Measurements from ENCODE around the gene NR2F2. TPM values are rescaled to one million over a fixed set of nuclear protein-coding genes. Genes with fewer than 3 reads are reported as not detected.

The NR2F2 gene
- total RNA-seq, 1 experiment from 2014 or later: 140 TPM

- Mint-ChIP-seq H3K27me3 (ENCODE audit: insufficient read depth, unreplicated experiment) (no peaks in the 10 kb centered on the region), H3K9me3 (ENCODE audit: unreplicated experiment) (no peaks in the 10 kb centered on the region), H3K27ac (ENCODE audit: unreplicated experiment) (no peak overlapping the region), H3K4me3 (ENCODE audit: unreplicated experiment) (peak overlapping the region; percentile 83), H3K36me3 (ENCODE audit: insufficient read depth, unreplicated experiment) (peaks cover 100% of the 10 kb centered on the region), H3K4me1 (ENCODE audit: low read depth, unreplicated experiment) (peaks cover 33% of the 10 kb centered on the region)
- TSS peak; percentile 25 for BruUV-seq (replicated peaks)
- Histone ChIP-seq H3K27me3 (replicated peaks; ENCODE audit: control insufficient read depth, insufficient read depth, low read length) (no peaks in the 10 kb centered on the region), H3K4me1 (peaks cover 33% of the 10 kb centered on the region), H3K36me3 (ENCODE audit: control insufficient read depth, insufficient read depth, low read length) (peaks cover 8% of the 10 kb centered on the region), H3K4me3 (ENCODE audit: low read depth, low read length) (no peak overlapping the region), H3K9me3 (no peaks in the 10 kb centered on the region)
- ChIA-PET CTCF (interaction anchor here (0.7 to 2.9 kb wide), 2 partner anchors 11 kb away, joined by 4 to 23 read pairs; no protein-coding TSS in a partner anchor), POLR2A (interaction anchor here (0.6 to 1.5 kb wide), 2 partner anchors 11 to 113 kb away, joined by 4 to 9 read pairs; no protein-coding TSS in a partner anchor)
- DNase-seq: no peak
- TF ChIP-seq, protein P1, sequence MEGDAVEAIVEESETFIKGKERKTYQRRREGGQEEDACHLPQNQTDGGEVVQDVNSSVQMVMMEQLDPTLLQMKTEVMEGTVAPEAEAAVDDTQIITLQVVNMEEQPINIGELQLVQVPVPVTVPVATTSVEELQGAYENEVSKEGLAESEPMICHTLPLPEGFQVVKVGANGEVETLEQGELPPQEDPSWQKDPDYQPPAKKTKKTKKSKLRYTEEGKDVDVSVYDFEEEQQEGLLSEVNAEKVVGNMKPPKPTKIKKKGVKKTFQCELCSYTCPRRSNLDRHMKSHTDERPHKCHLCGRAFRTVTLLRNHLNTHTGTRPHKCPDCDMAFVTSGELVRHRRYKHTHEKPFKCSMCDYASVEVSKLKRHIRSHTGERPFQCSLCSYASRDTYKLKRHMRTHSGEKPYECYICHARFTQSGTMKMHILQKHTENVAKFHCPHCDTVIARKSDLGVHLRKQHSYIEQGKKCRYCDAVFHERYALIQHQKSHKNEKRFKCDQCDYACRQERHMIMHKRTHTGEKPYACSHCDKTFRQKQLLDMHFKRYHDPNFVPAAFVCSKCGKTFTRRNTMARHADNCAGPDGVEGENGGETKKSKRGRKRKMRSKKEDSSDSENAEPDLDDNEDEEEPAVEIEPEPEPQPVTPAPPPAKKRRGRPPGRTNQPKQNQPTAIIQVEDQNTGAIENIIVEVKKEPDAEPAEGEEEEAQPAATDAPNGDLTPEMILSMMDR (IDR thresholded peaks at IDR 0.05; ENCODE audit: insufficient read depth in 1 of 2, low read depth in 1 of 2, low read length in 1 of 2, severe bottlenecking in 1 of 2, unreplicated experiment in 1 of 2): no peak
- intact Hi-C loops (cut with micrococcal nuclease; ENCODE audit: unreplicated experiment): no loop called here
Measured at GRCh38 chr15:96338074-96338765, 7.7 kb downstream of the NR2F2 start.

DNA sequence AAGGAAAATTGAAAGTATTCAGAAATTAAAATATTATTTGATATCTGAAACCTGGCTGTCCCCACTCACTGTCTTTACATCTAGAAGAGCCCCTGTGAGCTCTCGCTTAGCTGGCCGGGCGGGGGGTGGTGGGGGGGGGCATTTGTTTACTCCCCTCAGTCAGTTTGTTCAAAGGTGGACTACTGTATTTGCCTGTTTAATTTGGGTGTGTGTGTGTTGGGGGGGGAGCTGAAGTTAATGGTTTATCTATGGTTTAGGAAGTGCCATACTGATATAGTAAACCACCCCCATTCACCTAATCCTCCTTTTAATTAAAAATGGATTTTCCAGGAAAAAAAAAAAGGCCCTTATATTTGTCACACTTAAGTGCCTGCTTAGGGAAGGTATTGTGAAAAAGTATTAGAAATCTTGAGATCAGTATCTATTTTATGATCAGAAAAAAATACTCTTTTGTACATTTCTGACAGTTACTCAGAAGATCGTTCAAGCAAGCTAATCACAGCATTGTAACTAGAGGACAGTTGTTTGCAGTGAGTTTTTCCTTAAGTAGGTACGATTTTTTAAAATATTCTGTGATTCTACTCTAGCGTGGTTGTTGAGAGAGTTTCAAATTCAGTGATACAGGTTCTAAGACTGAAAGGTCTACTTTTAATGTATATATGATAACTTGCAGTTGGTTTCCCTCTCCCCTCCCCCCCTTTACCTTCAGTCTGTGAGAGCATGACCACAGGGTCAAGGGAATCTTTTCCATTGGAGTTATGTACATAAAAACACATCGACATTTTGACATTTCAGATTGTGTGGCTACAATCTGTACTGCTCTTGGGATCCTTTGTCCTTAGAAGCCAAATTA, 8.5 kb downstream of the NR2F2 start:
- POLR2A ChIA-PET: interaction anchor here (0.6 to 1.5 kb wide), 2 partner anchors 12 to 114 kb away, joined by 4 to 9 read pairs; no protein-coding TSS in a partner anchor
- Histone ChIP-seq H3K36me3 (ENCODE audit: control insufficient read depth, insufficient read depth, low read length) (peaks cover 8% of the 10 kb centered on the region), H3K27me3 (replicated peaks; ENCODE audit: control insufficient read depth, insufficient read depth, low read length) (no peaks in the 10 kb centered on the region), H3K9me3 (no peaks in the 10 kb centered on the region), H3K4me3 (ENCODE audit: low read depth, low read length) (no peak overlapping the region), H3K4me1 (peaks cover 31% of the 10 kb centered on the region)
- intact Hi-C loops (cut with micrococcal nuclease; ENCODE audit: unreplicated experiment): no loop called here
- Mint-ChIP-seq H3K36me3 (ENCODE audit: insufficient read depth, unreplicated experiment) (peaks cover 100% of the 10 kb centered on the region), H3K4me1 (ENCODE audit: low read depth, unreplicated experiment) (peaks cover 33% of the 10 kb centered on the region), H3K4me3 (ENCODE audit: unreplicated experiment) (peak overlapping the region; percentile 8), H3K27me3 (ENCODE audit: insufficient read depth, unreplicated experiment) (no peaks in the 10 kb centered on the region), H3K9me3 (ENCODE audit: unreplicated experiment) (no peaks in the 10 kb centered on the region), H3K27ac (ENCODE audit: unreplicated experiment) (no peak overlapping the region)
- no peak for DNase-seq
- CTCF ChIA-PET: interaction anchor here (0.7 kb wide), 1 partner anchor 12 kb away, joined by 4 read pairs; no protein-coding TSS in a partner anchor
- BruUV-seq (replicated peaks): no TSS peak
- TF ChIP-seq, protein P1 (IDR thresholded peaks at IDR 0.05; ENCODE audit: insufficient read depth in 1 of 2, low read depth in 1 of 2, low read length in 1 of 2, severe bottlenecking in 1 of 2, unreplicated experiment in 1 of 2): no peak

DNA sequence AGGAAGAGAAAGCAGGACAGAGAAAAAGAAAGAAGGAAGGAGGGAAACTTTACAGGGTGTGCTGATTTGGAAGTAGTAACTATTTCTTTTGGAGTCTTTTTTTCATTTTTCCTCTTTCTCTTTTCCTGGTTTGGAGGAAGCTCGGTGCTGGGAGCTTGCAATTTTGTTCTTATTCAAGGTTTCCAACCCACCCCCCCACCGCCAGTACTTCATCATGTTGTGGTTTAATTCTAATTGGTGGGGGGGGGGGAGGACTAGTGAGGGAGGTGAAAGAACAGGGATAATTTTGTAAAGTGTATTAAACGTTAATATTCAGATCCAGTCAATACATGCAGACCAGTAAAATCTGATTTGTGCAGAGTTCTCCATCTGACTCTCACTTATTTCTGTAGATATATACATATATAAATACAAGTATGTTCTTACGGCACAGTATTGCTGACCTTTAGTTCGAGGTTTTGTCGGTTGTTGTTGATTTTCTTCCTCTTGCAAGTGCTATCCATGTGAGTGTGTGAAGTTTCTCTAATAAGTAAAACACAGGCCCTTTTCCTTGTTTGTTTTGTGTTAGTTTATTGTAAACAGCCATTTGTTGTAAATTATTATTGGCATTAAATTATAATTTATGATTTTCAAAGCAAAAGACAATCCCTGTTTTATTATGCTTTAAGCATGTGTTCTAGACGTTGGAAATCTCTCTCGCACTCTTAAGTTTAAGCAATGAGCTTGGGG, 9.3 kb downstream of the NR2F2 start:
- DNase-seq: no peak
- intact Hi-C loops (cut with micrococcal nuclease; ENCODE audit: unreplicated experiment): loop anchor here (1.0 kb wide), 1 partner anchor 12 kb away; no protein-coding TSS in a partner anchor
- H3K36me3 Mint-ChIP-seq (ENCODE audit: insufficient read depth, unreplicated experiment): peaks cover 100% of the 10 kb centered on the region
- H3K4me3 ChIP-seq (ENCODE audit: low read depth, low read length): no peak overlapping the region
- H3K27ac Mint-ChIP-seq (ENCODE audit: unreplicated experiment): peak overlapping the region; percentile 45
- H3K27me3 ChIP-seq (replicated peaks; ENCODE audit: control insufficient read depth, insufficient read depth, low read length): no peaks in the 10 kb centered on the region
- peaks cover 23% of the 10 kb centered on the region for H3K4me1 ChIP-seq
- TF ChIP-seq, protein P1 (IDR thresholded peaks at IDR 0.05; ENCODE audit: insufficient read depth in 1 of 2, low read depth in 1 of 2, low read length in 1 of 2, severe bottlenecking in 1 of 2, unreplicated experiment in 1 of 2): no peak
- H3K9me3 ChIP-seq: no peaks in the 10 kb centered on the region
- BruUV-seq (replicated peaks): no TSS peak
- no peaks in the 10 kb centered on the region for H3K27me3 Mint-ChIP-seq (ENCODE audit: insufficient read depth, unreplicated experiment)
- ChIA-PET POLR2A (interaction anchor here (1.5 kb wide), 1 partner anchor 13 kb away, joined by 4 read pairs; no protein-coding TSS in a partner anchor), CTCF (no interaction called here)
- peaks cover 33% of the 10 kb centered on the region for H3K4me1 Mint-ChIP-seq (ENCODE audit: low read depth, unreplicated experiment)
- H3K9me3 Mint-ChIP-seq (ENCODE audit: unreplicated experiment): no peaks in the 10 kb centered on the region
- peak overlapping the region; percentile 8 for H3K4me3 Mint-ChIP-seq (ENCODE audit: unreplicated experiment)
- peaks cover 8% of the 10 kb centered on the region for H3K36me3 ChIP-seq (ENCODE audit: control insufficient read depth, insufficient read depth, low read length)

All from Caco-2 (cell line).